Activated naive CD4-positive, alpha-beta T cell treated with anti-CD3 and anti-CD28 coated beads, Interleukin-2, amount 10 ng/mL, durations not matched to agents 7 days and 5 days (primary cell): Measurements from ENCODE around the gene PNLIPRP3.

Experiments
- CTCF ChIA-PET: fragments of 350-600 bp; sonication (Branson Sonifier 250); formaldehyde crosslinking; loops from one replicate; lab custom pipeline; 2021; ENCODE audit warnings: antibody characterized with exemption; lab: Charles Lee
- DNase-seq: peaks from one replicate; pipeline ENCODE4 v3.0.0-alpha.2; 2020
- H3K27ac Mint-ChIP-seq: one replicate; pipeline ENCODE4 v1.8.0; 2021; ENCODE audit warnings: mild to moderate bottlenecking, moderate library complexity, mixed read lengths
- H3K27me3 Mint-ChIP-seq: one replicate; pipeline ENCODE4 v1.8.0; 2021; ENCODE audit warnings: mild to moderate bottlenecking, mixed read lengths
- H3K36me3 Mint-ChIP-seq: one replicate; pipeline ENCODE4 v1.8.0; 2021; ENCODE audit warnings: mixed read lengths
- H3K4me1 Mint-ChIP-seq: one replicate; pipeline ENCODE4 v1.8.0; 2021; ENCODE audit warnings: mixed read lengths
- H3K4me3 Mint-ChIP-seq: one replicate; pipeline ENCODE4 v1.8.0; 2021; ENCODE audit warnings: mild to moderate bottlenecking, moderate library complexity, mixed read lengths
- H3K9me3 Mint-ChIP-seq: one replicate; pipeline ENCODE4 v1.8.0; 2021; ENCODE audit warnings: mixed read lengths

Gene PNLIPRP3

GRCh38 chr10:116510565-116510964 is 82.9 kb downstream of the PNLIPRP3 start:
- Mint-ChIP-seq H3K36me3 (no peaks in the 10 kb centered on the region), H3K27ac (no peak overlapping the region), H3K27me3 (no peaks in the 10 kb centered on the region), H3K4me3 (no peak overlapping the region), H3K9me3 (no peaks in the 10 kb centered on the region), H3K4me1 (no peaks in the 10 kb centered on the region)
- no peak for DNase-seq
- CTCF ChIA-PET, result interaction anchor here (0.6 kb wide), 1 partner anchor 8 kb away, joined by 3 read pairs; no protein-coding TSS in a partner anchor

- no peaks in the 10 kb centered on the region for H3K9me3 Mint-ChIP-seq
- CTCF ChIA-PET, result no interaction called here
- H3K36me3 Mint-ChIP-seq, result no peaks in the 10 kb centered on the region
- DNase-seq, result no peak
- H3K27ac Mint-ChIP-seq, result no peak overlapping the region
- H3K27me3 Mint-ChIP-seq, result no peaks in the 10 kb centered on the region
- no peak overlapping the region for H3K4me3 Mint-ChIP-seq
- H3K4me1 Mint-ChIP-seq, result no peaks in the 10 kb centered on the region
Observed at GRCh38 chr10:116511365-116511764, 83.7 kb downstream of the PNLIPRP3 start.

GRCh38 chr10:116521424-116522290 is 94.0 kb downstream of the PNLIPRP3 start:
- peak; percentile 37 for DNase-seq
- H3K9me3 Mint-ChIP-seq, result no peaks in the 10 kb centered on the region
- CTCF ChIA-PET, result interaction anchor here (0.5 kb wide), 1 partner anchor 1397 kb away, joined by 3 read pairs; no protein-coding TSS in a partner anchor

GRCh38 chr10:116522803-116523381 is 95.2 kb downstream of the PNLIPRP3 start:
- CTCF ChIA-PET, result no interaction called here
- no peaks in the 10 kb centered on the region for H3K36me3 Mint-ChIP-seq
- H3K4me1 Mint-ChIP-seq, result no peaks in the 10 kb centered on the region
- H3K4me3 Mint-ChIP-seq, result no peak overlapping the region
- DNase-seq, result no peak
- H3K9me3 Mint-ChIP-seq, result no peaks in the 10 kb centered on the region
- H3K27me3 Mint-ChIP-seq, result peaks cover 3% of the 10 kb centered on the region
- no peak overlapping the region for H3K27ac Mint-ChIP-seq

More at GRCh38 chr10:116521424-116522290, 94.0 kb downstream of the PNLIPRP3 start:
- peaks cover 3% of the 10 kb centered on the region for H3K27me3 Mint-ChIP-seq
- no peak overlapping the region for H3K4me3 Mint-ChIP-seq
- no peaks in the 10 kb centered on the region for H3K36me3 Mint-ChIP-seq
- H3K4me1 Mint-ChIP-seq, result no peaks in the 10 kb centered on the region
- no peak overlapping the region for H3K27ac Mint-ChIP-seq

- Mint-ChIP-seq H3K27me3 (peaks cover 3% of the 10 kb centered on the region), H3K4me1 (no peaks in the 10 kb centered on the region), H3K4me3 (no peak overlapping the region), H3K27ac (no peak overlapping the region), H3K36me3 (no peaks in the 10 kb centered on the region), H3K9me3 (no peaks in the 10 kb centered on the region)
- CTCF ChIA-PET, result no interaction called here
- no peak for DNase-seq
Observed at GRCh38 chr10:116524736-116525135, 97.1 kb downstream of the PNLIPRP3 start.

- no peaks in the 10 kb centered on the region for H3K36me3 Mint-ChIP-seq
- H3K9me3 Mint-ChIP-seq, result no peaks in the 10 kb centered on the region
- H3K27ac Mint-ChIP-seq, result no peak overlapping the region
- H3K4me3 Mint-ChIP-seq, result no peak overlapping the region
- DNase-seq, result no peak
- H3K27me3 Mint-ChIP-seq, result peaks cover 3% of the 10 kb centered on the region
- no peaks in the 10 kb centered on the region for H3K4me1 Mint-ChIP-seq
- CTCF ChIA-PET, result interaction anchor here (1.0 kb wide), 1 partner anchor 10 kb away, joined by 4 read pairs; no protein-coding TSS in a partner anchor
Observed at GRCh38 chr10:116526219-116526618, 98.6 kb downstream of the PNLIPRP3 start.
